Hair follicular keratinocyte (primary cell): ENCODE data around the gene GPHA2. TPM values are rescaled to one million over a fixed set of nuclear protein-coding genes. Genes with fewer than 3 reads are reported as not detected.

ENCODE experiments used
- total RNA-seq: library from RNA; depleted of rRNA; stranded (reverse); fragments of >200 nt; gene quantifications from 2 replicates; pipeline ENCODE4 v1.2.3, GENCODE V29; 2015

The GPHA2 gene
- total RNA-seq, result not detected in 2 replicates

GRCh38 chr11:64935359-64936081 is at the start of gene GPHA2:
Gene GPHA2, minus strand, starts transcription at chr11:64935893. Its CDS starts 433 bp downstream, at chr11:64935460.

GRCh38 chr11:64971421-64972233 is 35.9 kb upstream of the GPHA2 start, which contains the start of gene MAJIN:
Gene MAJIN, minus strand, starts transcription at chr11:64972108. Its CDS starts 12,703 bp downstream, at chr11:64959405.

GRCh38 chr11:64923944-64924909 is 11.5 kb downstream of the GPHA2 start, which contains the start of gene PPP2R5B:
Gene PPP2R5B, plus strand, starts transcription at chr11:64924689. Its CDS starts 1,046 bp downstream, at chr11:64925735.

GRCh38 chr11:64916775-64917662 is 18.7 kb downstream of the GPHA2 start, which contains the start of gene ATG2A:
Gene ATG2A, minus strand, starts transcription at chr11:64917209. Its CDS starts 74 bp downstream, at chr11:64917135.

Other genes with a start within 250 kb of the GPHA2 start
- gene NRXN2, start 212.7 kb downstream of the GPHA2 start, total RNA-seq, result 0.04 TPM in 1 of 2 replicates, not detected in the other
- 2.1 TPM in 1 of 2 replicates, not detected in the other for gene RASGRP2, start 191.8 kb downstream of the GPHA2 start, total RNA-seq
- gene PYGM, start 175.9 kb downstream of the GPHA2 start, total RNA-seq, result 0.08 TPM in 1 of 2 replicates, not detected in the other
- 89.7 and 155 TPM in 2 replicates for gene SF1, start 157.4 kb downstream of the GPHA2 start, total RNA-seq
- 18.7 and 21.4 TPM in 2 replicates for gene MAP4K2, start 132.7 kb downstream of the GPHA2 start, total RNA-seq
- gene MEN1, start 125.3 kb downstream of the GPHA2 start, total RNA-seq, result 16.7 and 20.0 TPM in 2 replicates
- 3.8 and 8.1 TPM in 2 replicates for gene CDC42BPG, start 91.2 kb downstream of the GPHA2 start, total RNA-seq
- 92.0 and 131 TPM in 2 replicates for gene EHD1, start 57.3 kb downstream of the GPHA2 start, total RNA-seq
- 16.2 and 18.5 TPM in 2 replicates for gene ATG2A, start 18.7 kb downstream of the GPHA2 start, total RNA-seq
- 16.4 and 28.7 TPM in 2 replicates for gene PPP2R5B, start 11.2 kb downstream of the GPHA2 start, total RNA-seq
- gene MAJIN, start 36.2 kb upstream of the GPHA2 start, total RNA-seq, result not detected in 2 replicates
- 0.19 and 0.31 TPM in 2 replicates for gene BATF2, start 61.1 kb upstream of the GPHA2 start, total RNA-seq
- 157 and 167 TPM in 2 replicates for gene ARL2, start 78.3 kb upstream of the GPHA2 start, total RNA-seq
- 18.7 and 21.1 TPM in 2 replicates for gene SNX15, start 91.5 kb upstream of the GPHA2 start, total RNA-seq
- gene SAC3D1, start 105.3 kb upstream of the GPHA2 start, total RNA-seq, result 20.9 and 37.1 TPM in 2 replicates
- 13.0 and 32.8 TPM in 2 replicates for gene NAALADL1, start 122.7 kb upstream of the GPHA2 start, total RNA-seq
- gene CDCA5, start 148.1 kb upstream of the GPHA2 start, total RNA-seq, result 7.2 and 25.9 TPM in 2 replicates
- 51.1 and 54.4 TPM in 2 replicates for gene ZFPL1, start 148.3 kb upstream of the GPHA2 start, total RNA-seq
- 185 and 355 TPM in 2 replicates for gene VPS51, start 160.3 kb upstream of the GPHA2 start, total RNA-seq
- gene TM7SF2, start 176.0 kb upstream of the GPHA2 start, total RNA-seq, result 9.6 and 18.6 TPM in 2 replicates
- 19.8 and 31.6 TPM in 2 replicates for gene ZNHIT2, start 181.8 kb upstream of the GPHA2 start, total RNA-seq
- 496 and 642 TPM in 2 replicates for gene FAU, start 186.2 kb upstream of the GPHA2 start, total RNA-seq
- 57.9 and 90.9 TPM in 2 replicates for gene MRPL49, start 186.4 kb upstream of the GPHA2 start, total RNA-seq
- 16.4 and 16.6 TPM in 2 replicates for gene SYVN1, start 198.6 kb upstream of the GPHA2 start, total RNA-seq
- gene SPDYC, start 234.3 kb upstream of the GPHA2 start, total RNA-seq, result not detected in 2 replicates
- gene CAPN1, start 246.0 kb upstream of the GPHA2 start, total RNA-seq, result 363 and 398 TPM in 2 replicates